Esophagus squamous epithelium (tissue), 5 donors: Measurements from ENCODE around the gene TOGARAM2. TPM values are rescaled to one million over a fixed set of nuclear protein-coding genes. Genes with fewer than 3 reads are reported as not detected.

Source experiments
- DNase-seq: peaks from one replicate; lab custom pipeline; 2025; lab: John Stamatoyannopoulos, UW
- H3K27ac ChIP-seq, 4 donors: fragments of 200-600 bp; sonication (generic); one replicate each; pipeline ENCODE4 v1.5.1; 2016 to 2019; ENCODE audit warnings: mild to moderate bottlenecking in 1 of 4
- H3K27me3 ChIP-seq, 4 donors: fragments of 200-600 bp; sonication (generic); 1 replicate in 3 of 4; 2 replicates in 1 of 4; pipeline versions ENCODE4 v1.5.1 to v1.6.0; 2017 to 2021; ENCODE audit warnings: antibody characterized with exemption in 1 of 4
- H3K36me3 ChIP-seq, 3 donors: fragments of 200-600 bp; sonication (generic); one replicate each; pipeline ENCODE4 v1.5.1; 2016 to 2019
- H3K4me1 ChIP-seq, 3 donors: fragments of 200-600 bp; sonication (generic); one replicate each; pipeline ENCODE4 v1.5.1; 2017 to 2019
- H3K4me3 ChIP-seq, 4 donors: fragments of 200-600 bp; sonication (generic); 1 replicate in 3 of 4; 2 replicates in 1 of 4; pipeline ENCODE4 v1.5.1; 2016 to 2019; ENCODE audit warnings: mild to moderate bottlenecking in 2 of 4, moderate library complexity in 1 of 4
- H3K9me3 ChIP-seq, 3 donors: fragments of 200-600 bp; sonication (generic); one replicate each; pipeline ENCODE4 v1.5.1; 2016 to 2019
- CTCF ChIP-seq, 6 experiments: fragments of 450-650 bp in 4 of 6; fragments of 200-600 bp in 2 of 6; sonication (generic) in 2 of 6; IDR thresholded peaks; one replicate each; pipeline ENCODE4 v1.5.1; 2016 to 2019; ENCODE audit warnings: antibody characterized with exemption in 6 of 6, mild to moderate bottlenecking in 4 of 6, moderate library complexity in 4 of 6
- POLR2A ChIP-seq, 4 donors: fragments of 450-650 bp; IDR thresholded peaks; one replicate each; pipeline ENCODE4 v1.6.1; 2017; ENCODE audit warnings: antibody characterized with exemption in 4 of 4, mild to moderate bottlenecking in 4 of 4, moderate library complexity in 3 of 4
- WGBS, 2 donors: methylation state at CpG; one replicate each; pipeline ENCODE4 v1.1.5; 2018; 5-methylcytosine and 5-hydroxymethylcytosine counted together
- intact Hi-C: fragments of 100-400 bp; cut with DNase I; formaldehyde crosslinking; loops from one replicate; pipeline ENCODE4 v1.15.0; 2022
- total RNA-seq, 4 donors: library from RNA; depleted of rRNA; stranded (reverse); fragments of >200 nt; gene quantifications; one replicate each; pipeline ENCODE4 v1.1.0, GENCODE V29; 2016
- donor health status: DM: yes; HTN: yes; CAD: no.

TOGARAM2 gene
- total RNA-seq, 4 donors from 2014 or later: 0.03 to 0.76 (median 0.48) TPM; not detected in 1

- no peak for TF ChIP-seq POLR2A (IDR thresholded peaks at IDR 0.05)
- TF ChIP-seq CTCF (IDR thresholded peaks at IDR 0.05): no peak
- Histone ChIP-seq H3K4me1 (peaks cover 0 to 40% (median 22%) of the 10 kb centered on the region in 3 donors), H3K27me3 (no peaks in the 10 kb centered on the region), H3K36me3 (no peaks in the 10 kb centered on the region), H3K4me3 (no peak overlapping the region), H3K9me3 (no peaks in the 10 kb centered on the region), H3K27ac (peak overlapping the region in 1 of 4 donors; percentile 74)
- WGBS, 2 donors: 84 to 94% methylated on average over 6 to 9 of the region's 9 CpGs
- intact Hi-C loops: no loop called here
- DNase-seq: no peak
These were observed 28.2 kb downstream of the TOGARAM2 start for GRCh38 chr2:29009270-29009669.

- Histone ChIP-seq H3K27ac (peak overlapping the region in 2 of 4 donors; percentile 69 to 74), H3K27me3 (no peaks in the 10 kb centered on the region), H3K9me3 (no peaks in the 10 kb centered on the region), H3K4me3 (no peak overlapping the region), H3K36me3 (no peaks in the 10 kb centered on the region), H3K4me1 (peaks cover 0 to 46% (median 22%) of the 10 kb centered on the region in 3 donors)
- 70 to 80% methylated on average over 5 to 9 of the region's 26 CpGs for WGBS, 2 donors
- intact Hi-C loops: no loop called here
- no peak for DNase-seq
- TF ChIP-seq CTCF (IDR thresholded peaks at IDR 0.05) (no peak), POLR2A (IDR thresholded peaks at IDR 0.05) (no peak)
These were observed 28.9 kb downstream of the TOGARAM2 start for GRCh38 chr2:29009711-29010677.

- Histone ChIP-seq H3K36me3 (no peaks in the 10 kb centered on the region), H3K9me3 (no peaks in the 10 kb centered on the region), H3K27me3 (no peaks in the 10 kb centered on the region), H3K27ac (peak overlapping the region in 3 of 4 donors; percentile 8 to 74 (median 69)), H3K4me1 (peaks cover 0 to 55% (median 23%) of the 10 kb centered on the region in 3 donors), H3K4me3 (no peak overlapping the region)
- intact Hi-C loops: no loop called here
- TF ChIP-seq POLR2A (IDR thresholded peaks at IDR 0.05) (no peak), CTCF (IDR thresholded peaks at IDR 0.05) (no peak)
- DNase-seq: no peak
- 23 to 50% methylated on average over 4 to 6 of the region's 7 CpGs for WGBS, 2 donors
These were observed 29.8 kb downstream of the TOGARAM2 start for GRCh38 chr2:29010946-29011345.

- TF ChIP-seq POLR2A (IDR thresholded peaks at IDR 0.05) (peak in 1 of 4 donors; percentile 42), CTCF (IDR thresholded peaks at IDR 0.05) (no peak)
- no peak for DNase-seq
- Histone ChIP-seq H3K27me3 (no peaks in the 10 kb centered on the region), H3K4me3 (no peak overlapping the region), H3K4me1 (peaks cover 0 to 61% (median 24%) of the 10 kb centered on the region in 3 donors), H3K27ac (peak overlapping the region; percentile 8 to 74 (median 48)), H3K36me3 (no peaks in the 10 kb centered on the region), H3K9me3 (no peaks in the 10 kb centered on the region)
- WGBS, 2 donors: 27 to 35% methylated on average over 12 to 13 of the region's 19 CpGs
- intact Hi-C loops: no loop called here
These were observed 30.4 kb downstream of the TOGARAM2 start for GRCh38 chr2:29011418-29012060.
